K562 (cell line): ENCODE measurements around the gene PACS1. TPM values are rescaled to one million over a fixed set of nuclear protein-coding genes. Genes with fewer than 3 reads are reported as not detected.

Experiments used
- BCLAF1 ChIP-seq, 2 experiments: fragments of 450-650 bp in 1 of 2; IDR thresholded peaks; 2 replicates each; pipeline ENCODE4 v1.6.1; 2011 to 2017; ENCODE audit warnings: low read depth in 2 of 2, antibody characterized with exemption in 1 of 2, borderline replicate concordance in 1 of 2, low read length in 1 of 2, mild to moderate bottlenecking in 1 of 2, mixed read lengths in 1 of 2; ENCODE audit not compliant: control insufficient read depth in 1 of 2
- E2F5 ChIP-seq: sonication (generic); formaldehyde crosslinking; IDR thresholded peaks from 2 replicates; pipeline ENCODE4 v1.8.0; 2022; ENCODE audit warnings: mild to moderate bottlenecking, missing genetic modification reagents
- HOMEZ ChIP-seq: fragments of 250-450 bp; sonication (Bioruptor Pico); IDR thresholded peaks from 2 replicates; pipeline ENCODE4 v1.4.0; 2020; ENCODE audit warnings: mild to moderate bottlenecking, moderate library complexity
- NR3C1 ChIP-seq: sonication (generic); formaldehyde crosslinking; IDR thresholded peaks from 2 replicates; pipeline ENCODE4 v1.8.1; 2022; ENCODE audit warnings: missing genetic modification reagents
- POLR2AphosphoS2 ChIP-seq: IDR thresholded peaks from 2 replicates; pipeline ENCODE4 v1.6.1; 2012; ENCODE audit warnings: low read length, improper control_type of control experiment
- SAFB ChIP-seq: fragments of 200-400 bp; formaldehyde crosslinking; IDR thresholded peaks from 2 replicates; pipeline ENCODE4 v1.6.1; 2017; ENCODE audit warnings: low read depth, low read length, borderline replicate concordance
- SRSF3 ChIP-seq: fragments of 200-400 bp; formaldehyde crosslinking; IDR thresholded peaks from 2 replicates; pipeline ENCODE4 v1.6.1; 2016; ENCODE audit warnings: mild to moderate bottlenecking, low read length, moderate library complexity; ENCODE audit not compliant: insufficient read depth
- TAF15 ChIP-seq: fragments of 200-400 bp; formaldehyde crosslinking; IDR thresholded peaks from 2 replicates; pipeline ENCODE4 v1.6.1; 2017; ENCODE audit warnings: mild to moderate bottlenecking, low read depth, low read length, moderate library complexity
- ZNF217 ChIP-seq: sonication (generic); formaldehyde crosslinking; IDR thresholded peaks from 2 replicates; pipeline ENCODE4 v1.8.0; 2022; ENCODE audit warnings: mild to moderate bottlenecking, missing genetic modification reagents
- ZNF318 ChIP-seq, 2 experiments: fragments of 450-650 bp; IDR thresholded peaks; 2 replicates each; pipeline ENCODE4 v1.6.1; 2016; ENCODE audit warnings: mild to moderate bottlenecking in 2 of 2, borderline replicate concordance in 1 of 2, low read depth in 1 of 2, moderate library complexity in 1 of 2
- polyA plus RNA-seq, 8 experiments: library from polyadenylated mRNA; depleted of rRNA in 4 of 8; stranded (reverse) in 5 of 8; unstranded in 3 of 8; fragments of >200 nt; fragmentation: Nextera tagmentation in 2 of 8; fragmentation: Illumina TruSeq in 1 of 8; extraction: Ambion mirVana in 2 of 8; extraction: Trizol in 1 of 8; gene quantifications; 2 replicates each; pipeline versions ENCODE4 v1.2.1 to v1.2.3, GENCODE V29; 2011 to 2014; ENCODE audit warnings: inconsistent platforms in 1 of 8, missing spikeins in 1 of 8
- total RNA-seq, 7 experiments: library from RNA; depleted of rRNA in 6 of 7; stranded (reverse); fragments of >200 nt in 6 of 7; fragmentation: Illumina TruSeq in 2 of 7; extraction: Trizol in 2 of 7; gene quantifications; 2 replicates each; pipeline versions ENCODE4 v1.2.1 to v1.2.3, GENCODE V29; 2011 to 2021; ENCODE audit warnings: low replicate concordance in 1 of 7

PACS1 gene
- total and polyA plus RNA-seq, 9 of the 15 experiments (the other 6 are each of a cell fraction or from before 2014, with no cell fraction given) = 0.34 to 28.1 (median 8.5) TPM

GRCh38 chr11:66267379-66268243 is 197.5 kb downstream of the PACS1 start (continued):
- TF ChIP-seq ZNF318 (IDR thresholded peaks at IDR 0.05; ENCODE audit: borderline replicate concordance in 1 of 2, low read depth in 1 of 2) (0 out of 4 replicates have a peak, but pooled peaks of 1 of the 2 experiments have one; percentile 41), ZNF217 (CRISPR knock-in tag) (no peak), SRSF3 (no peak), TAF15 (no peak), HOMEZ (no peak), NR3C1 (CRISPR knock-in tag) (no peak), POLR2AphosphoS2 (no peak; the same call in none of the 2 replicates), SAFB (peak; percentile 43; the same call in 1 of the 2 replicates), BCLAF1 (IDR thresholded peaks at IDR 0.05; ENCODE audit: borderline replicate concordance in 1 of 2, control insufficient read depth in 1 of 2, low read depth in 2 of 2, low read length in 1 of 2) (peak in 1 of 2 experiments; percentile 87; a peak in 2 of 4 replicates), E2F5 (CRISPR knock-in tag) (no peak)
